Choroid plexus epithelial cell (primary cell): ENCODE results near the gene KPNA1.
A peak's percentile ranks its signal among the peaks of the same experiment; 100 is the strongest.
"Not testable (repeated sequence)": the region's sequence is repeated elsewhere in the genome, so short reads cannot be mapped to it uniquely, and the experiment has no call there.

Experiments used
- DNase-seq: peaks from one replicate; pipeline ENCODE4 v3.0.0-alpha.2; 2010; ENCODE audit warnings: low read depth
- H3K4me3 ChIP-seq: 2 replicates; pipeline ENCODE4 v1.5.1; 2011; ENCODE audit warnings: low read depth, mild to moderate bottlenecking, control low read depth, low read length, moderate library complexity
- TF ChIP-seq, protein P1 (sequence below): conservative IDR thresholded peaks from 2 replicates; pipeline ENCODE4 v1.5.1; 2011; ENCODE audit warnings: low read depth, mild to moderate bottlenecking, control low read depth, inconsistent platforms, low read length, moderate library complexity

KPNA1 gene

GRCh38 chr3:122461806-122462205 lies 52.9 kb downstream of the KPNA1 start:
- H3K4me3 ChIP-seq, result no peak overlapping the region
- DNase-seq, result no peak
- TF ChIP-seq, protein P1, sequence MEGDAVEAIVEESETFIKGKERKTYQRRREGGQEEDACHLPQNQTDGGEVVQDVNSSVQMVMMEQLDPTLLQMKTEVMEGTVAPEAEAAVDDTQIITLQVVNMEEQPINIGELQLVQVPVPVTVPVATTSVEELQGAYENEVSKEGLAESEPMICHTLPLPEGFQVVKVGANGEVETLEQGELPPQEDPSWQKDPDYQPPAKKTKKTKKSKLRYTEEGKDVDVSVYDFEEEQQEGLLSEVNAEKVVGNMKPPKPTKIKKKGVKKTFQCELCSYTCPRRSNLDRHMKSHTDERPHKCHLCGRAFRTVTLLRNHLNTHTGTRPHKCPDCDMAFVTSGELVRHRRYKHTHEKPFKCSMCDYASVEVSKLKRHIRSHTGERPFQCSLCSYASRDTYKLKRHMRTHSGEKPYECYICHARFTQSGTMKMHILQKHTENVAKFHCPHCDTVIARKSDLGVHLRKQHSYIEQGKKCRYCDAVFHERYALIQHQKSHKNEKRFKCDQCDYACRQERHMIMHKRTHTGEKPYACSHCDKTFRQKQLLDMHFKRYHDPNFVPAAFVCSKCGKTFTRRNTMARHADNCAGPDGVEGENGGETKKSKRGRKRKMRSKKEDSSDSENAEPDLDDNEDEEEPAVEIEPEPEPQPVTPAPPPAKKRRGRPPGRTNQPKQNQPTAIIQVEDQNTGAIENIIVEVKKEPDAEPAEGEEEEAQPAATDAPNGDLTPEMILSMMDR, result no peak

GRCh38 chr3:122458992-122459391 lies 55.7 kb downstream of the KPNA1 start:
- TF ChIP-seq, protein P1, result peak; percentile 51
- DNase-seq, result peak; percentile 81

DNA sequence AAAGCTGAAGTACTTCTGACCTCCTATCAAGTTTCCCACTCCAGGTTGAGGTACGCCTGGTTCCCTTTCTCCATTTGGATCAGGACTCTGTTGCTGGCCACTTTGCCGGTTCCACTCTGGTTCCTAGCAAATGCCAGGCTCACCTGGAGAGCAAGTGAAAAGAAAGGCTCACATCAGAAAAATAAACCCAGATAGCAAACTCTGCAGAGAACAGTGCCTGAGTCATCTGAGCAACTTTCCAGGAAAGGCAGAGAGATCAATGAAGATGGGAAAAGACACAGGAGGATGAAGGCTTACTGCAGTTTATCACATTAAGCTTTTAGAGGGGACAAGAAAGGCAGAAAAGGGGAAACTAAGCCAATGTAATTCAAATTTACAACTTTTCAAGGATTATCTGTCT lies 57.0 kb downstream of the KPNA1 start:
- TF ChIP-seq, protein P1, result no peak
- no peak overlapping the region for H3K4me3 ChIP-seq
- DNase-seq, result no peak

More at GRCh38 chr3:122458992-122459391, 55.7 kb downstream of the KPNA1 start:
- H3K4me3 ChIP-seq, result no peak overlapping the region

GRCh38 chr3:122456074-122456473 lies 58.7 kb downstream of the KPNA1 start:
- TF ChIP-seq, protein P1, result no peak
- H3K4me3 ChIP-seq, result no peak overlapping the region
- no peak for DNase-seq

DNA sequence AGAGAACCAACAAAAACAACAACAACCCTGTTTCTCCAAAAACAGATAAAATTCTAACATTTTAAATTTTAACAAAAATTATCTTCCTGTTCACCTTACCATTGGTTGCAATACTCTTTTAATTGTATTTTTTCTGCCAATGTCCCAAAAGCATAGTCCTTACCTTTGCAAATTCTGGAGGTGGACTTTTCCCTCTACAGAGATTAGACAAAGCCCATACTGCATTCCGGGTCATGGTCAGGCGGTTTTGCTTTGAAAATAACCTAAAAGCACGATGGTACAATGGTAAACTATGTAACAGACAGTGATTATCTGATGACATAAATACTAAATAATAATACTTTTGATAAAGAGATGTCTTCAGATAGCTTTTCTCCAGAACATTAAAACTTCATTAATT lies 63.4 kb downstream of the KPNA1 start:
- H3K4me3 ChIP-seq, result no peak overlapping the region
- DNase-seq, result no peak
- TF ChIP-seq, protein P1, result no peak

DNA sequence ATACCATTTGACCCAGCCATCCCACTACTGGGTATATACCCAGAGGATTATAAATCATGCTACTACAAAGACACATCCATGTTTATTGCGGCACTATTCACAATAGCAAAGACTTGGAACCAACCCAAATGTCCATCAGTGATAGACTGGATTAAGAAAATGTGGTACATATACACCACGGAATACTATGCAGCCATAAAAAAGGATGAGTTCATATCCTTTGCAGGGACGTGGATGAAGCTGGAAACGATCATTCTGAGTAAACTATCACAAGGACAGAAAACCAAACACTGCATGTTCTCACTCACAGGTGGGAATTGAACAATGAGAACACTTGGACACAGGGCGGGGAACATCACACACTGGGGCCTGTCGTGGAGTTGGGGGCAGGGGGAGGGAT lies 66.5 kb downstream of the KPNA1 start:
- not testable (repeated sequence) for DNase-seq

GRCh38 chr3:122444491-122444887 lies 70.2 kb downstream of the KPNA1 start:
- H3K4me3 ChIP-seq, DNase-seq: not testable (repeated sequence)

More for the DNA sequence above, 66.5 kb downstream of the KPNA1 start:
- not testable (repeated sequence) for H3K4me3 ChIP-seq

DNA sequence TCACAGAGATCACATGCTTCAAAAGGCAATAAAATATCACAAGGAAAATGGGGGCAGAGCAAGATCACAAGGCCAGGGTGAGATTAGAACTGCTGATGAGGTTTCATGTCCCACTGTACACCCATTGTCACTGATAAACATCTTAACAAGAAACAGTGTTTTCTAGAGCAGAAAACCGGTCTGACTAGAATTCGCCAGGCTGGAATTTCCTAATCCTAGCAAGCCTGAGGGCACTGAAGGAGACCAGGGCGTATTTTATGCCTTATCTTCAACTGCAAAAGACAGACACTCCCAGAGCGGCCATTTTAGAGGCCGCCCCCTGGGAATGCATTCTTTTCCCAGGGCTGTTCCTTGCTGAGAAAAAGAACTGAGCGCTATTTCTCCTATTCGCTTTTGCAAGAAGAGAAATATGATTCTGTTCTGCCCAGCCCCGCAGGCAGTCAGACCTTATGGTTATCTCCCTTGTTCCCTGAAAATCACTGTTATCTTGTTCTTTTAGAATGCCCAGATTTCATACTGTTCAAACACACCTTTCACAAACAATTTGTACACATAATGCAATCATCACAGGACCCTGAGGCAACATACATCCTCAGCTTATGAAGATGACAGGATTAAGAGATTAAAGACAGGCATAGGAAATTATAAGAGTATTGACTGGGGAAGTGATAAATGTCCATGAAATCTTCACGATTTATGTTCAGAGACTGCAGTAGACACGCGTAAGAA lies 70.8 kb downstream of the KPNA1 start:
- DNase-seq, H3K4me3 ChIP-seq: not testable (repeated sequence)
